K562 (cell line): Measurements from ENCODE around the gene BHLHE40. TPM values are rescaled to one million over a fixed set of nuclear protein-coding genes. Genes with fewer than 3 reads are reported as not detected.
A peak's percentile ranks its signal among the peaks of the same experiment; 100 is the strongest.

Experiments
- ATAC-seq: fragments of 200-7000 bp; cut with Tn5 transposase; 3 replicates; pipeline ENCODE4 v1.9.1; 2020; ENCODE audit warnings: moderate library complexity
- BruUV-seq: library from RNA; stranded (reverse); fragments of 400-500 nt; replicated peaks from 2 replicates; lab custom pipeline; 2021; lab: Mats Ljungman, UMichigan
- CTCF ChIA-PET: fragments of 300-600 bp; formaldehyde crosslinking; extraction: SDS; loops from one replicate; lab custom pipeline; 2021; ENCODE audit warnings: low intra/inter-chr PET ratio; lab: Yijun Ruan, JAX
- POLR2A ChIA-PET: fragments of 300-600, 350-650 bp; sonication (Branson Sonifier 250); formaldehyde crosslinking; extraction: SDS; loops from one replicate; lab custom pipeline; 2021; ENCODE audit warnings: antibody characterized with exemption, inconsistent platforms; lab: Yijun Ruan, JAX
- DNase-seq, 4 experiments: peaks; one replicate each; pipeline versions ENCODE4 v3.0.0 to v3.0.0-alpha.2; 2011 to 2018; ENCODE audit warnings: low spot score in 3 of 4, mixed read lengths in 3 of 4; ENCODE audit errors: extremely low read depth in 1 of 4
- FAIRE-seq: peaks from 2 replicates; lab custom pipeline; 2011; peaks lifted over from hg19 to GRCh38; lab: Jason Lieb, UNC
- H2AFZ ChIP-seq: 2 replicates; pipeline ENCODE4 v1.6.0; 2011; ENCODE audit warnings: low read depth, low read length, control low read depth, inconsistent platforms
- H3K27ac ChIP-seq: fragments of 200-600 bp; 3 replicates; pipeline ENCODE4 v1.8.0; 2011; ENCODE audit warnings: low read depth, mild to moderate bottlenecking, control low read depth, inconsistent platforms, low read length, moderate library complexity, mixed read lengths; ENCODE audit errors: extremely low read depth
- H3K27me3 ChIP-seq, 2 experiments: fragments of 300-600 bp in 1 of 2; 2 replicates in 1 of 2; 3 replicates in 1 of 2; pipeline versions ENCODE4 v1.6.0 to v1.8.0; 2011; ENCODE audit warnings: inconsistent platforms in 2 of 2, low read length in 2 of 2, mild to moderate bottlenecking in 1 of 2, mixed read lengths in 1 of 2, moderate library complexity in 1 of 2; ENCODE audit not compliant: control insufficient read depth in 2 of 2, insufficient read depth in 2 of 2
- H3K36me3 ChIP-seq: fragments of 300-600 bp; 3 replicates; pipeline ENCODE4 v1.8.0; 2011; ENCODE audit warnings: mild to moderate bottlenecking, low read length, inconsistent platforms; ENCODE audit not compliant: control insufficient read depth, insufficient read depth
- H3K4me1 ChIP-seq, 2 experiments: fragments of 200-600 bp in 1 of 2; replicated peaks in 1 of 2; 2 replicates in 1 of 2; 3 replicates in 1 of 2; pipeline versions ENCODE4 v1.5.1 to v1.8.0; 2011; ENCODE audit warnings: inconsistent platforms in 2 of 2, low read length in 2 of 2, mild to moderate bottlenecking in 1 of 2, mixed read lengths in 1 of 2, moderate library complexity in 1 of 2; ENCODE audit not compliant: control insufficient read depth in 2 of 2, insufficient read depth in 2 of 2
- H3K4me2 ChIP-seq: 2 replicates; pipeline ENCODE4 v1.6.1; 2011; ENCODE audit warnings: low read length, control low read depth, inconsistent platforms, mixed read lengths; ENCODE audit not compliant: insufficient read depth
- H3K4me3 ChIP-seq: fragments of 200-600 bp; sonication (generic), shearing (Covaris generic); 2 replicates; pipeline ENCODE4 v1.5.1; 2016; ENCODE audit warnings: control low read depth, inconsistent platforms
- H3K79me2 ChIP-seq: fragments of 200-600 bp; 3 replicates; pipeline ENCODE4 v1.8.0; 2011; ENCODE audit warnings: low read length, inconsistent platforms; ENCODE audit not compliant: control insufficient read depth, insufficient read depth
- H3K9ac ChIP-seq, 2 experiments: 2 replicates each; pipeline versions ENCODE4 v1.6.0 to v1.6.1; 2011; ENCODE audit warnings: low read depth in 2 of 2, low read length in 2 of 2, control low read depth in 1 of 2, inconsistent platforms in 1 of 2, mild to moderate bottlenecking in 1 of 2, mixed read lengths in 1 of 2; ENCODE audit not compliant: insufficient read depth in 1 of 2
- H3K9me1 ChIP-seq: one replicate; pipeline ENCODE4 v1.6.0; 2011; ENCODE audit warnings: inconsistent platforms, mild to moderate bottlenecking, low read length, moderate library complexity; ENCODE audit not compliant: control insufficient read depth, insufficient read depth
- H3K9me3 ChIP-seq: replicated peaks from 2 replicates; pipeline ENCODE4 v1.5.1; 2011; ENCODE audit warnings: low read depth, low read length, inconsistent platforms; ENCODE audit not compliant: control insufficient read depth, insufficient read depth
- H4K20me1 ChIP-seq: replicated peaks from 2 replicates; pipeline ENCODE4 v1.6.1; 2011; ENCODE audit warnings: low read length, inconsistent platforms, mixed read lengths; ENCODE audit not compliant: control insufficient read depth, insufficient read depth
- JUNB ChIP-seq: fragments of 450-650 bp; formaldehyde crosslinking; conservative IDR thresholded peaks from 2 replicates; pipeline ENCODE4 v1.4.0; 2020; ENCODE audit warnings: mild to moderate bottlenecking
- PCBP1 ChIP-seq: fragments of 200-400 bp; formaldehyde crosslinking; IDR thresholded peaks from 2 replicates; pipeline ENCODE4 v1.6.1; 2018; ENCODE audit warnings: mild to moderate bottlenecking, low read depth, low read length; ENCODE audit not compliant: poor library complexity, severe bottlenecking
- ZNF707 ChIP-seq: fragments of 250-450 bp; sonication (Bioruptor Pico); conservative IDR thresholded peaks from 2 replicates; pipeline ENCODE4 v1.8.0; 2022; ENCODE audit warnings: inconsistent platforms, mild to moderate bottlenecking, moderate library complexity
- WGBS: fragments of 100-300 bp; shearing (Covaris generic); methylation state at CpG from one replicate; pipeline ENCODE4 v1.1.6; 2016; ENCODE audit warnings: low coverage, mixed read lengths; ENCODE audit not compliant: insufficient coverage; ENCODE audit errors: missing lambda C conversion rate; 5-methylcytosine and 5-hydroxymethylcytosine counted together
- in situ Hi-C: fragments of 300-500 bp; cut with MboI; formaldehyde crosslinking; loops from 4 replicates; pipeline ENCODE4 v1.15.0; 2018; ENCODE audit warnings: inconsistent platforms, mixed read lengths
- intact Hi-C: fragments of 100-400 bp; cut with micrococcal nuclease; formaldehyde crosslinking; loops from 2 replicates; pipeline ENCODE4 v1.14.2; 2022
- polyA plus RNA-seq, 8 experiments: library from polyadenylated mRNA; depleted of rRNA in 4 of 8; stranded (reverse) in 5 of 8; unstranded in 3 of 8; fragments of >200 nt; fragmentation: Nextera tagmentation in 2 of 8; fragmentation: Illumina TruSeq in 1 of 8; extraction: Ambion mirVana in 2 of 8; extraction: Trizol in 1 of 8; gene quantifications; 2 replicates each; pipeline versions ENCODE4 v1.2.1 to v1.2.3, GENCODE V29; 2011 to 2014; ENCODE audit warnings: inconsistent platforms in 1 of 8, missing spikeins in 1 of 8
- total RNA-seq, 7 experiments: library from RNA; depleted of rRNA in 6 of 7; stranded (reverse); fragments of >200 nt in 6 of 7; fragmentation: Illumina TruSeq in 2 of 7; extraction: Trizol in 2 of 7; gene quantifications; 2 replicates each; pipeline versions ENCODE4 v1.2.1 to v1.2.3, GENCODE V29; 2011 to 2021; ENCODE audit warnings: low replicate concordance in 1 of 7
- TF ChIP-seq, protein P1 (sequence below): sonication (generic); formaldehyde crosslinking; IDR thresholded peaks from 2 replicates; pipeline ENCODE4 v1.8.0; 2023; ENCODE audit warnings: mild to moderate bottlenecking, missing genetic modification reagents

Gene BHLHE40
- total and polyA plus RNA-seq, 9 of the 15 experiments (the other 6 are each of a cell fraction or from before 2014, with no cell fraction given), result 12.0 to 83.9 (median 31.4) TPM

DNA sequence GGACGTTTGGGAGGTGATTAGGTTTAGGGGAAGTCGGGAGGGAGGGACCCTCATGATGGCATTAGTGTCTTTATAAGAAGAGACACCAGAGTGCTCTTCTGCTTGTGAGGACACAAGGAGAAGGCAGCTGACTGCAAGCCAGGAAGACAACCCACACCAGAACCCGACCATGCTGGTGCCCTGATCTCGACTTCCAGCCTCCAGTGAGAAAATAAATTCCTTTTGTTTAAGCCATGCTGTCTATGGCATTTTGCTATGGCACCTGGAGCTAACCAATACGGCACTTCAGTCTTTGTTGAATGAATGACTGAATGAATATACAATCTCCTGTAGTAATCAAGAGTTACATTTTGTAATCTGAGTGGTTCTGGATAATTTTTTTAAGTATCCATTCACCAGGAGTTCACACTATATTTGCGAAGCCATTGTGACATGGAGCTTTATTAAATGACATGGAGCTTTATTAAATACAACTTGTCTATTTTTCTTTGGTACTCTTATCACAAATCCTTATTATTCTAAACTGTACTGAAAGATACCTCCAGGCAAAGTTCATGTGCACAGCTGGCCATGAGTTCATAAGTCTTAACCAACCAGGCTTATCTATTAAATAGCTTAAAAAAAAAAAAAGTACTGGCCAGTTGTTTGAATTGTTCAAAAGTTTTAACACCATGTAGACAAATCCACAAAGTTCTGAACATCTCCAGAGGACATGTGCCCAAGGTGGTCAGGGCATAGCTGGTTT is 24.8 kb upstream of the BHLHE40 start:
- DNase-seq (no peak), FAIRE-seq (no peak), ATAC-seq (no peak)
- H3K27me3 ChIP-seq, result no peaks in the 10 kb centered on the region
- POLR2A ChIA-PET, result interaction anchor here (0.7 to 1.9 kb wide), 5 partner anchors 10 to 147 kb away, joined by 3 to 10 read pairs (median 4); no protein-coding TSS in a partner anchor
- no peaks in the 10 kb centered on the region for H3K9me1 ChIP-seq
- no peak overlapping the region for H3K4me2 ChIP-seq
- TF ChIP-seq ZNF707 (CRISPR knock-in tag) (no peak), PCBP1 (no peak), JUNB (CRISPR knock-in tag) (no peak)
- TF ChIP-seq, protein P1, sequence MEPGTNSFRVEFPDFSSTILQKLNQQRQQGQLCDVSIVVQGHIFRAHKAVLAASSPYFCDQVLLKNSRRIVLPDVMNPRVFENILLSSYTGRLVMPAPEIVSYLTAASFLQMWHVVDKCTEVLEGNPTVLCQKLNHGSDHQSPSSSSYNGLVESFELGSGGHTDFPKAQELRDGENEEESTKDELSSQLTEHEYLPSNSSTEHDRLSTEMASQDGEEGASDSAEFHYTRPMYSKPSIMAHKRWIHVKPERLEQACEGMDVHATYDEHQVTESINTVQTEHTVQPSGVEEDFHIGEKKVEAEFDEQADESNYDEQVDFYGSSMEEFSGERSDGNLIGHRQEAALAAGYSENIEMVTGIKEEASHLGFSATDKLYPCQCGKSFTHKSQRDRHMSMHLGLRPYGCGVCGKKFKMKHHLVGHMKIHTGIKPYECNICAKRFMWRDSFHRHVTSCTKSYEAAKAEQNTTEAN (CRISPR knock-in tag), result no peak
- no peak overlapping the region for H3K27ac ChIP-seq
- intact Hi-C loops (no loop called here), in situ Hi-C loops (no loop called here)
- CTCF ChIA-PET, result no interaction called here
- no peaks in the 10 kb centered on the region for H3K79me2 ChIP-seq
- H3K9me3 ChIP-seq, result peaks cover 8% of the 10 kb centered on the region; the same call in 1 of the 2 replicates
- H2AFZ ChIP-seq, result peak overlapping the region; percentile 24; the same call in 1 of the 2 replicates
- no peak overlapping the region for H3K4me3 ChIP-seq
- no peak overlapping the region for H3K9ac ChIP-seq
- BruUV-seq, result no TSS peak
- 37% methylated on average over 6 of the region's 6 CpGs for WGBS
- H3K36me3 ChIP-seq, result no peaks in the 10 kb centered on the region
- H3K4me1 ChIP-seq, result no peaks in the 10 kb centered on the region
- no peaks in the 10 kb centered on the region for H4K20me1 ChIP-seq
